ENCODE data around the gene KDM4C.

- TF ChIP-seq, protein P1, sequence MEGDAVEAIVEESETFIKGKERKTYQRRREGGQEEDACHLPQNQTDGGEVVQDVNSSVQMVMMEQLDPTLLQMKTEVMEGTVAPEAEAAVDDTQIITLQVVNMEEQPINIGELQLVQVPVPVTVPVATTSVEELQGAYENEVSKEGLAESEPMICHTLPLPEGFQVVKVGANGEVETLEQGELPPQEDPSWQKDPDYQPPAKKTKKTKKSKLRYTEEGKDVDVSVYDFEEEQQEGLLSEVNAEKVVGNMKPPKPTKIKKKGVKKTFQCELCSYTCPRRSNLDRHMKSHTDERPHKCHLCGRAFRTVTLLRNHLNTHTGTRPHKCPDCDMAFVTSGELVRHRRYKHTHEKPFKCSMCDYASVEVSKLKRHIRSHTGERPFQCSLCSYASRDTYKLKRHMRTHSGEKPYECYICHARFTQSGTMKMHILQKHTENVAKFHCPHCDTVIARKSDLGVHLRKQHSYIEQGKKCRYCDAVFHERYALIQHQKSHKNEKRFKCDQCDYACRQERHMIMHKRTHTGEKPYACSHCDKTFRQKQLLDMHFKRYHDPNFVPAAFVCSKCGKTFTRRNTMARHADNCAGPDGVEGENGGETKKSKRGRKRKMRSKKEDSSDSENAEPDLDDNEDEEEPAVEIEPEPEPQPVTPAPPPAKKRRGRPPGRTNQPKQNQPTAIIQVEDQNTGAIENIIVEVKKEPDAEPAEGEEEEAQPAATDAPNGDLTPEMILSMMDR (IDR thresholded peaks at IDR 0.05 in 2 of 3, conservative IDR thresholded peaks at IDR 0.05 in 1 of 3; ENCODE audit: borderline replicate concordance in 1 of 3, insufficient read depth in 1 of 3, low read depth in 2 of 3, low read length in 2 of 3) = no peak
- TF ChIP-seq MAX (IDR thresholded peaks at IDR 0.05) = no peak
- no peak for TF ChIP-seq POLR2A (IDR thresholded peaks at IDR 0.05; ENCODE audit: borderline replicate concordance, extremely low read depth, insufficient read depth, insufficient read length)
- TF ChIP-seq POLR2AphosphoS5 (IDR thresholded peaks at IDR 0.05; ENCODE audit: low read depth, low read length) = no peak
- TF ChIP-seq FOSL1 (IDR thresholded peaks at IDR 0.05; ENCODE audit: low read depth) = no peak
- no peak for TF ChIP-seq SP1 (IDR thresholded peaks at IDR 0.05; ENCODE audit: low read depth)
- no peak for TF ChIP-seq EZH2 (IDR thresholded peaks at IDR 0.05)
- TF ChIP-seq RAD21 (IDR thresholded peaks at IDR 0.05; ENCODE audit: low read depth) = no peak
- no peak for TF ChIP-seq JUND (IDR thresholded peaks at IDR 0.05)
- TF ChIP-seq ATF3 (IDR thresholded peaks at IDR 0.05) = no peak
- no peak for TF ChIP-seq ZNF274 (IDR thresholded peaks at IDR 0.05; ENCODE audit: low read depth, low read length)
- no peak for TF ChIP-seq REST (IDR thresholded peaks at IDR 0.05; ENCODE audit: low read depth)
Measured at GRCh38 chr9:6895754-6896153, 138.0 kb downstream of the KDM4C start.
